ENCODE measurements around the gene RAG2.

- TF ChIP-seq POLR2A (IDR thresholded peaks at IDR 0.05) (no peak), CTCF (IDR thresholded peaks at IDR 0.05) (no peak)
Observed at GRCh38 chr11:36558571-36559413, 39.2 kb downstream of the RAG2 start.

Data from Peyer's patch (tissue), 4 donors.